Uterus (tissue), 4 donors: ENCODE results near the gene GMEB2. TPM values are rescaled to one million over a fixed set of nuclear protein-coding genes. Genes with fewer than 3 reads are reported as not detected.
"Not testable (repeated sequence)": the region's sequence is repeated elsewhere in the genome, so short reads cannot be mapped to it uniquely, and the experiment has no call there.

Source experiments
- DNase-seq, 2 donors: peaks; one replicate each; pipeline ENCODE4 v3.0.0-alpha.2; 2019 to 2020
- H3K27ac ChIP-seq, 2 donors: fragments of 200-600 bp; sonication (generic); 1 replicate in 1 of 2; 2 replicates in 1 of 2; pipeline ENCODE4 v1.5.1; 2016 to 2018
- H3K27me3 ChIP-seq, 2 donors: fragments of 200-600 bp; sonication (generic); one replicate each; pipeline ENCODE4 v1.5.1; 2018 to 2019; ENCODE audit warnings: control low read depth in 1 of 2
- H3K36me3 ChIP-seq, 2 donors: fragments of 200-600 bp; sonication (generic); one replicate each; pipeline ENCODE4 v1.5.1; 2019; ENCODE audit warnings: control low read depth in 1 of 2
- H3K4me1 ChIP-seq, 2 donors: fragments of 200-600 bp; sonication (generic); one replicate each; pipeline ENCODE4 v1.5.1; 2018 to 2019; ENCODE audit warnings: control low read depth in 1 of 2
- H3K4me3 ChIP-seq, 2 donors: fragments of 200-600 bp; sonication (generic); 1 replicate in 1 of 2; 2 replicates in 1 of 2; pipeline ENCODE4 v1.5.1; 2018 to 2019; ENCODE audit warnings: mild to moderate bottlenecking in 1 of 2
- H3K9me3 ChIP-seq, 2 donors: fragments of 200-600 bp; sonication (generic); one replicate each; pipeline ENCODE4 v1.5.1; 2019; ENCODE audit warnings: control low read depth in 1 of 2
- CTCF ChIP-seq, 4 experiments: fragments of 200-600 bp in 2 of 4; fragments of 450-650 bp in 2 of 4; sonication (generic) in 2 of 4; IDR thresholded peaks; one replicate each; pipeline ENCODE4 v1.5.1; 2016 to 2019; ENCODE audit warnings: antibody characterized with exemption in 4 of 4, mild to moderate bottlenecking in 2 of 4, moderate library complexity in 1 of 4
- POLR2A ChIP-seq, 2 donors: fragments of 450-650 bp; IDR thresholded peaks; one replicate each; pipeline ENCODE4 v1.6.1; 2016; ENCODE audit warnings: antibody characterized with exemption in 2 of 2, mild to moderate bottlenecking in 1 of 2, moderate library complexity in 1 of 2
- intact Hi-C: fragments of 100-400 bp; cut with DNase I; formaldehyde crosslinking; loops from one replicate; pipeline ENCODE4 v1.15.1; 2023; ENCODE audit warnings: low total_unique reads
- total RNA-seq, 4 donors: library from RNA; depleted of rRNA in 3 of 4; stranded (reverse); fragments of >200 nt in 3 of 4; gene quantifications; one replicate each; pipeline versions ENCODE4 v1.1.0 to v1.2.4, GENCODE V29; 2014 to 2023
- donor health status: DM: yes; HTN: yes; CAD: no.

The GMEB2 gene
- total RNA-seq, 4 donors from 2014 or later: 2.1 to 24.8 (median 11.5) TPM

- Histone ChIP-seq H3K27me3 (no peaks in the 10 kb centered on the region), H3K36me3 (no peaks in the 10 kb centered on the region), H3K9me3 (no peaks in the 10 kb centered on the region), H3K27ac (peak overlapping the region; percentile 70 to 80), H3K4me3 (peak overlapping the region; percentile 28 to 41), H3K4me1 (peaks cover 0 to 9% of the 10 kb centered on the region in 2 donors)
- intact Hi-C loops: no loop called here
- no peak for TF ChIP-seq CTCF (IDR thresholded peaks at IDR 0.05)
- peak in 1 of 2 donors; percentile 43 for DNase-seq
These were observed 14.4 kb upstream of the GMEB2 start for GRCh38 chr20:63641146-63641791.

- H3K27me3 ChIP-seq, H3K4me3 ChIP-seq, H3K9me3 ChIP-seq, DNase-seq, intact Hi-C loops, H3K36me3 ChIP-seq, H3K4me1 ChIP-seq: not testable (repeated sequence)
- peak overlapping the region in 1 of 2 donors; percentile 73 for H3K27ac ChIP-seq
These were observed 13.8 kb upstream of the GMEB2 start for GRCh38 chr20:63640686-63641085.

GRCh38 chr20:63640086-63640485 is 13.2 kb upstream of the GMEB2 start:
- H3K9me3 ChIP-seq: no peaks in the 10 kb centered on the region
- H3K4me3 ChIP-seq: no peak overlapping the region
- peak overlapping the region; percentile 5 to 73 for H3K27ac ChIP-seq
- no peaks in the 10 kb centered on the region for H3K36me3 ChIP-seq
- TF ChIP-seq CTCF (IDR thresholded peaks at IDR 0.05): no peak
- intact Hi-C loops: no loop called here
- H3K4me1 ChIP-seq: peaks cover 0 to 9% of the 10 kb centered on the region in 2 donors
- no peak for DNase-seq
- H3K27me3 ChIP-seq: no peaks in the 10 kb centered on the region

- Histone ChIP-seq H3K4me3 (no peak overlapping the region), H3K27ac (peak overlapping the region; percentile 39 to 73), H3K9me3 (no peaks in the 10 kb centered on the region), H3K27me3 (no peaks in the 10 kb centered on the region), H3K4me1 (peaks cover 0 to 9% of the 10 kb centered on the region in 2 donors), H3K36me3 (no peaks in the 10 kb centered on the region)
- intact Hi-C loops: no loop called here
- no peak for DNase-seq
- TF ChIP-seq CTCF (IDR thresholded peaks at IDR 0.05): no peak
- TF ChIP-seq POLR2A (IDR thresholded peaks at IDR 0.05): no peak
These were observed 12.4 kb upstream of the GMEB2 start for GRCh38 chr20:63639093-63639975.

GRCh38 chr20:63636752-63637628 is 10.1 kb upstream of the GMEB2 start:
- no peak for TF ChIP-seq POLR2A (IDR thresholded peaks at IDR 0.05)
- TF ChIP-seq CTCF (IDR thresholded peaks at IDR 0.05): no peak
- Histone ChIP-seq H3K4me3 (no peak overlapping the region), H3K36me3 (no peaks in the 10 kb centered on the region), H3K4me1 (peaks cover 0 to under 1% of the 10 kb centered on the region in 2 donors), H3K9me3 (no peaks in the 10 kb centered on the region), H3K27me3 (no peaks in the 10 kb centered on the region), H3K27ac (no peak overlapping the region)
- intact Hi-C loops: no loop called here
- no peak for DNase-seq
